ENCODE data around the gene PSD2. TPM values are rescaled to one million over a fixed set of nuclear protein-coding genes. Genes with fewer than 3 reads are reported as not detected.

Gene PSD2
- total and polyA plus RNA-seq, 2 experiments from 2014 or later: 0.08 to 0.10 TPM

DNA sequence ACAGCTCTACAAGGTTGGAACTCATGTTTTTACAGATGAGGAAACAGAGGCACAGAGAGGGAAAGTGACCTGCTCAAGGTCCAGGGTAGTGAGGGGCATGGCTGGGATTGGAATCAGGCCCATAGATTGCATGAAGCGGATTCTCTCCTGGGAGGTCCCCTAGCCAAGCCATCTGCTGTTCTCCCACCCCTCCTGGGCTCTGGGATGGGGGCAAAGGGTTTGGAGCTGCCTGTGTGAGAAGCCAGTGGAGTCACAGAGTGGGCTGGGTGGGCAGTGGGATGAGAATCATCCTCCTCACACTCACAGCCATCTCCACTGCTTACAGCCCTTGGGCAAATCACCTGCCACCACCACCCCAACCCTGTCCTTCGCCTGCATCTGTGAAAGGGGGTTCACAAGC is 38.6 kb upstream of the PSD2 start (continued):
- TF ChIP-seq REST (IDR thresholded peaks at IDR 0.05; ENCODE audit: unreplicated experiment) (no peak), ZNF331 (CRISPR knock-in tag; IDR thresholded peaks at IDR 0.05; ENCODE audit: low read depth) (no peak)
- TF ChIP-seq, protein P1, sequence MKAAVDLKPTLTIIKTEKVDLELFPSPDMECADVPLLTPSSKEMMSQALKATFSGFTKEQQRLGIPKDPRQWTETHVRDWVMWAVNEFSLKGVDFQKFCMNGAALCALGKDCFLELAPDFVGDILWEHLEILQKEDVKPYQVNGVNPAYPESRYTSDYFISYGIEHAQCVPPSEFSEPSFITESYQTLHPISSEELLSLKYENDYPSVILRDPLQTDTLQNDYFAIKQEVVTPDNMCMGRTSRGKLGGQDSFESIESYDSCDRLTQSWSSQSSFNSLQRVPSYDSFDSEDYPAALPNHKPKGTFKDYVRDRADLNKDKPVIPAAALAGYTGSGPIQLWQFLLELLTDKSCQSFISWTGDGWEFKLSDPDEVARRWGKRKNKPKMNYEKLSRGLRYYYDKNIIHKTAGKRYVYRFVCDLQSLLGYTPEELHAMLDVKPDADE (IDR thresholded peaks at IDR 0.05): no peak

DNA sequence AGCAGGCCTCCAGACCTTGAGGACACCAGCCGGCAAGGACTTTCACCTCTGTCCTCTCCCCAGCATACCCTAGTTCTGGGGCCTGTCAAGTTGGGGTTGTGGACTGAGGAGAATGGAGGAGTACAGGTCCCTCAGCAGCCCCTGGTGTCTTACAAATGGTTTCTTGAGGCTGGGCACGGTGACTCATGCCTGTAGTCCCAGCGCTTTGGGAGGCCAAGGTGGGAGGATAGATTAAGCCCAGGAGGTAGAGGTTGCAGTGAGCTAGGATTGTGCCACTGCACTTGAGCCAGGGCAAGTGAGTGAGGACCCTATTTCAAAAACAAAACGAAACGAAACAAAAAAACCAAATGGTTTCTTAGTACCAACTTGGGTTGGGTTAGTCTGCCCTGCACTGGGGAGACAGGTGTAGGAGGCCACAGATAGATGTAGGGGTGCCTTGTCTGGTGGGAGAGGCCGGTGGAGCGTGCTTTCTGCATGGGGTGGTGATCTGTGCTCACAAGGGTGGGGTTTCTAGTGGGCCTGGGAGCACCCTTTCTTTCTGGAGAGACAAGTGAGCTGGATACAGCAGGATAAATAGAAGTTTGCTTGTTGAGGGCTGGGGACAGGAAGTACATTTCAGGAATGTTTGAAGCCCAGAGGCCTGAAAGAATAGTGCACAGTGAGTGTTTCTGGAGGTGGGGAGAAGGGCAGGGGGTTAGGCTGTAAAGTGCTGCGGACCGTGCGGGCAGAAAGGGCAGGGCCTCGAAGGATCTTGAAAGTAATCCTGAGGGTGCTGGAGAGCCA is 37.7 kb upstream of the PSD2 start:
- Histone ChIP-seq H4K20me1 (replicated peaks; ENCODE audit: insufficient read depth) (no peaks in the 10 kb centered on the region; the same call in 1 of the 2 replicates), H3K79me2 (replicated peaks; ENCODE audit: insufficient read depth) (no peaks in the 10 kb centered on the region), H3K36me3 (ENCODE audit: insufficient read depth) (no peaks in the 10 kb centered on the region; the same call in 1 of the 2 replicates), H3K9me2 (ENCODE audit: insufficient read depth) (no peaks in the 10 kb centered on the region), H3K4me1 (ENCODE audit: insufficient read depth) (peaks cover 16% of the 10 kb centered on the region; the same call in 1 of the 2 replicates), H3K4me3 (no peak overlapping the region), H3K27ac (ENCODE audit: low read depth) (no peak overlapping the region), H3K4me2 (no peak overlapping the region), H3K27me3 (ENCODE audit: insufficient read depth) (peaks cover 81% of the 10 kb centered on the region), H3F3A (replicated peaks; ENCODE audit: low read depth) (peaks cover 13% of the 10 kb centered on the region), H2AFZ (no peak overlapping the region)
- H3K27me3 Mint-ChIP-seq (ENCODE audit: insufficient read depth, low read depth, poor library complexity): peaks cover 82% of the 10 kb centered on the region
- peaks cover 44% of the 10 kb centered on the region for H3K4me1 Mint-ChIP-seq
- ATAC-seq (no peak), DNase-seq (ENCODE audit: low spot score) (no peak)
- H3K9me3 Mint-ChIP-seq: no peaks in the 10 kb centered on the region; the same call in 2 of the 3 replicates
- no peaks in the 10 kb centered on the region for H3K36me3 Mint-ChIP-seq (ENCODE audit: low read depth)
- H3K27ac Mint-ChIP-seq: no peak overlapping the region
- H3K4me3 Mint-ChIP-seq: no peak overlapping the region; the same call in 2 of the 3 replicates
- TF ChIP-seq EZH2 (IDR thresholded peaks at IDR 0.05; ENCODE audit: low read depth, unreplicated experiment): no peak
- TF ChIP-seq POLR2AphosphoS5 (IDR thresholded peaks at IDR 0.05; ENCODE audit: low read depth): no peak
- no peak for TF ChIP-seq EZH2phosphoT487 (IDR thresholded peaks at IDR 0.05; ENCODE audit: unreplicated experiment)
- no peak for TF ChIP-seq CTCF (conservative IDR thresholded peaks at IDR 0.05; ENCODE audit: low read depth in 2 of 2)
- no peak for TF ChIP-seq ZNF114 (CRISPR knock-in tag; IDR thresholded peaks at IDR 0.05)
- no peak for TF ChIP-seq NANOG (IDR thresholded peaks at IDR 0.05; ENCODE audit: borderline replicate concordance)
- TF ChIP-seq ZNF331 (CRISPR knock-in tag; IDR thresholded peaks at IDR 0.05; ENCODE audit: low read depth): no peak
- no peak for TF ChIP-seq REST (IDR thresholded peaks at IDR 0.05; ENCODE audit: unreplicated experiment)
